Neuron (in vitro differentiated cells): ENCODE data around the gene RPS6KC1.
"Not testable (repeated sequence)": the region's sequence is repeated elsewhere in the genome, so short reads cannot be mapped to it uniquely, and the experiment has no call there.

Experiments
- H2AFZ ChIP-seq: one replicate; pipeline ENCODE4 v1.6.1; 2013; ENCODE audit warnings: low read depth, mild to moderate bottlenecking, inconsistent platforms, low read length, moderate library complexity
- H3K27me3 ChIP-seq: one replicate; pipeline ENCODE4 v1.6.1; 2013; ENCODE audit warnings: low read length; ENCODE audit not compliant: insufficient read depth
- H3K36me3 ChIP-seq: one replicate; pipeline ENCODE4 v1.6.1; 2013; ENCODE audit warnings: low read length; ENCODE audit not compliant: insufficient read depth
- H3K4me1 ChIP-seq: one replicate; pipeline ENCODE4 v1.6.1; 2013; ENCODE audit warnings: low read length; ENCODE audit not compliant: insufficient read depth
- H3K4me3 ChIP-seq: 2 replicates; pipeline ENCODE4 v1.5.1; 2013; ENCODE audit warnings: mild to moderate bottlenecking, low read length, moderate library complexity
- H3K9me3 ChIP-seq: one replicate; pipeline ENCODE4 v1.6.1; 2013; ENCODE audit warnings: low read length

The RPS6KC1 gene

DNA sequence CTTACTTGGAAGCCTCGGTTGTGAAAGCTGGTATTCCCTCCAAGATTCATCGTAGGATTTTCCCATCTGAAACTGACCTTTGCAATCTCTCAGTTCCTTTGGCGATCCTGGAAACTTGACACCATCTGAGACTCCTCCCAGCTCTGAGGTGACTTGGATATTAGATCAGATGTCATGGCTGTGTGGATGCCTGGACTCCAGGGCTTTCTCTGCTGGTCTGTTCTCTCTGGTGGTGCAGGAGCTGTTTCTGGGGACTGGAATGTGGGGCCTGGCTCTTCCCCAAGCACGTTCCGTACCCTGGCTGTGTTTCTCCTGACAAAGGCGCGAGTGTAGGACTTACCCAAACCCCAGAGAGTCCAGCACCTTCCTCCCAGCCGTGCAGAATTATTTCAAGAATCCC is 252.2 kb downstream of the RPS6KC1 start:
- Histone ChIP-seq H3K9me3 (no peaks in the 10 kb centered on the region), H3K4me1 (peaks cover 3% of the 10 kb centered on the region), H3K27me3 (no peaks in the 10 kb centered on the region), H3K36me3 (no peaks in the 10 kb centered on the region), H2AFZ (no peak overlapping the region), H3K4me3 (no peak overlapping the region)

GRCh38 chr1:213315571-213315970 is 264.5 kb downstream of the RPS6KC1 start:
- no peak overlapping the region for H3K4me3 ChIP-seq
- no peaks in the 10 kb centered on the region for H3K36me3 ChIP-seq
- no peaks in the 10 kb centered on the region for H3K27me3 ChIP-seq
- H2AFZ ChIP-seq: no peak overlapping the region
- peaks cover 2% of the 10 kb centered on the region for H3K4me1 ChIP-seq
- no peaks in the 10 kb centered on the region for H3K9me3 ChIP-seq

GRCh38 chr1:213318458-213318857 is 267.4 kb downstream of the RPS6KC1 start:
- not testable (repeated sequence) for H3K4me1 ChIP-seq, H3K27me3 ChIP-seq, H2AFZ ChIP-seq, H3K9me3 ChIP-seq, H3K4me3 ChIP-seq, H3K36me3 ChIP-seq

- H3K4me3 ChIP-seq: no peak overlapping the region
- H2AFZ ChIP-seq: no peak overlapping the region
- peaks cover 2% of the 10 kb centered on the region for H3K4me1 ChIP-seq
- H3K27me3 ChIP-seq: no peaks in the 10 kb centered on the region
- H3K36me3 ChIP-seq: no peaks in the 10 kb centered on the region
- no peaks in the 10 kb centered on the region for H3K9me3 ChIP-seq
These were observed 269.3 kb downstream of the RPS6KC1 start for GRCh38 chr1:213320191-213320870.
